GM12891 (cell line): ENCODE results near the gene ACTL7B.

Experiments used
- PAX5 ChIP-seq: IDR thresholded peaks from 2 replicates; pipeline ENCODE4 v1.6.1; 2011; ENCODE audit warnings: low read length, moderate library complexity, mild to moderate bottlenecking; ENCODE audit not compliant: insufficient read depth, severe bottlenecking
- POLR2A ChIP-seq: IDR thresholded peaks from 2 replicates; pipeline ENCODE4 v1.6.1; 2011; ENCODE audit warnings: low read depth, low read length, control low read depth
- POLR2AphosphoS5 ChIP-seq: IDR thresholded peaks from 2 replicates; pipeline ENCODE4 v1.6.1; 2011; ENCODE audit warnings: low read depth, low read length, control low read depth
- POU2F2 ChIP-seq: IDR thresholded peaks from 2 replicates; pipeline ENCODE4 v1.6.1; 2011; ENCODE audit warnings: low read depth, mild to moderate bottlenecking, control low read depth, low read length, moderate library complexity
- SPI1 ChIP-seq: IDR thresholded peaks from 2 replicates; pipeline ENCODE4 v1.6.1; 2011; ENCODE audit warnings: low read depth, low read length, control low read depth
- TAF1 ChIP-seq: IDR thresholded peaks from 2 replicates; pipeline ENCODE4 v1.6.1; 2011; ENCODE audit warnings: low read depth, low read length, control low read depth

DNA sequence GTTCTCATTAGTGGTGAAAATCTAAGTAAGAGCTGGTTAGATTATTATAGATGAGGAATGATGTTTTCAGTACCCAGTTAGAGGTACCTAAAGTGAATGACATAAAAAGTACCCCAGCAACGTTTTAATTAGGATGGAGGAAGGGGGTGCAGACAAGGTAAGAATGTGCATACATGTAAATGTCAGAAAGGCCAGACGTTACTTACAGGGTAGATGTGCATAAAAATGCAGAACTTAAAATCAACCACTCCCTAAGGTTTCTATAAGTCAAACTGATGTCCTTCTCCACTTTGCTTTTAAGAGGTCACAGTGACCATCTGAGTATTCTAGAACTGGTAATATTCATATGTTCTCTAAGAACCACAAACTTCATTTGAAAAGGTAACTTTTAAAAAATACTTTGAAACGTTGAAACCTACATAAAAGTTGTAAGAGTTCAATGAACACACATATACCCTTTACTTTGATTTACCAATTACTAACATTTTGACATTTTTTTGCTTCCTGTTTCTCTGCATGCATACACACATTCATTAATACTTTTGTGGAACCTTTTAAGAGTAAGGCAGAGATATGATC lies 25.0 kb upstream of the ACTL7B start:
- TF ChIP-seq POLR2A (no peak), POLR2AphosphoS5 (no peak), TAF1 (no peak), PAX5 (no peak), POU2F2 (no peak), SPI1 (no peak)
